CD4-positive, alpha-beta T cell treated with Interleukin-4 for 4 hours (primary cell): ENCODE results near the gene U2AF1L4.

Source experiments
- DNase-seq: peaks from one replicate; pipeline ENCODE4 v3.0.0-alpha.2; 2020

Gene U2AF1L4

GRCh38 chr19:35704218-35704617 is 41.0 kb downstream of the U2AF1L4 start, which contains the start of gene ZBTB32:
Gene ZBTB32 (plus strand): TSS chr19:35704558. CDS start chr19:35714627, 10,069 bp downstream.
- no peak for DNase-seq

- no peak for DNase-seq
Observed at GRCh38 chr19:35703343-35703742, 41.9 kb downstream of the U2AF1L4 start.

GRCh38 chr19:35702223-35703012 is 42.8 kb downstream of the U2AF1L4 start:
- peak; percentile 96 for DNase-seq

GRCh38 chr19:35696835-35697234 is 48.4 kb downstream of the U2AF1L4 start:
- no peak for DNase-seq

- no peak for DNase-seq
Observed at GRCh38 chr19:35695895-35696422, 49.3 kb downstream of the U2AF1L4 start.

- DNase-seq, result peak; percentile 91
Observed at GRCh38 chr19:35693835-35694599, 51.2 kb downstream of the U2AF1L4 start.

- no peak for DNase-seq
Observed at GRCh38 chr19:35693422-35693821, 51.8 kb downstream of the U2AF1L4 start.
